ENCODE measurements around the gene TBC1D1.

DNA sequence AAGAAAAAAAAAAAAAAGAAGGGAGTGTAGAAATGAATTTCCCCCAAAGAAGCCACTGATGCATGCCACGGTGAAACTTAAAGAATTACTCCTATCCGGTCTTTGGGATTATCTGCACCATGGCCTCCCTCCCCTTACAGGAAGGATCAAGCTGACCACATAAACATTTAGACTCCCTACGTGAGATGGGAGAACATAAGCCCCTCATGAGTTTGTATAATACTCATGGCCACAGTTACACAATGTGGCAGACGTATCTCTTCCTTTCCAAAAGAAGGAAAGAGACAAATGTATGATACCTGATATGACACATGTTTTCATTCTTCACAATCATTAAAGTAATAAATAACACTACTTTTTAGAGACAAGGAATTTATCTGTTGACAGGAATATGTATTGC, 66.1 kb downstream of the TBC1D1 start:
- no peak for TF ChIP-seq EZH2 (IDR thresholded peaks at IDR 0.05; ENCODE audit: insufficient read depth, low read length)
- TF ChIP-seq, protein P1, sequence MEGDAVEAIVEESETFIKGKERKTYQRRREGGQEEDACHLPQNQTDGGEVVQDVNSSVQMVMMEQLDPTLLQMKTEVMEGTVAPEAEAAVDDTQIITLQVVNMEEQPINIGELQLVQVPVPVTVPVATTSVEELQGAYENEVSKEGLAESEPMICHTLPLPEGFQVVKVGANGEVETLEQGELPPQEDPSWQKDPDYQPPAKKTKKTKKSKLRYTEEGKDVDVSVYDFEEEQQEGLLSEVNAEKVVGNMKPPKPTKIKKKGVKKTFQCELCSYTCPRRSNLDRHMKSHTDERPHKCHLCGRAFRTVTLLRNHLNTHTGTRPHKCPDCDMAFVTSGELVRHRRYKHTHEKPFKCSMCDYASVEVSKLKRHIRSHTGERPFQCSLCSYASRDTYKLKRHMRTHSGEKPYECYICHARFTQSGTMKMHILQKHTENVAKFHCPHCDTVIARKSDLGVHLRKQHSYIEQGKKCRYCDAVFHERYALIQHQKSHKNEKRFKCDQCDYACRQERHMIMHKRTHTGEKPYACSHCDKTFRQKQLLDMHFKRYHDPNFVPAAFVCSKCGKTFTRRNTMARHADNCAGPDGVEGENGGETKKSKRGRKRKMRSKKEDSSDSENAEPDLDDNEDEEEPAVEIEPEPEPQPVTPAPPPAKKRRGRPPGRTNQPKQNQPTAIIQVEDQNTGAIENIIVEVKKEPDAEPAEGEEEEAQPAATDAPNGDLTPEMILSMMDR (IDR thresholded peaks at IDR 0.05; ENCODE audit: insufficient read depth, low read depth, low read length), result no peak

Measured in astrocyte (in vitro differentiated cells and primary cell).